Measurements from ENCODE around the gene TROAP. TPM values are rescaled to one million over a fixed set of nuclear protein-coding genes. Genes with fewer than 3 reads are reported as not detected.
"Not testable (repeated sequence)": the region's sequence is repeated elsewhere in the genome, so short reads cannot be mapped to it uniquely, and the experiment has no call there.

The TROAP gene
- total RNA-seq, 1 donor from 2014 or later: 1.4 TPM

- no peak overlapping the region for H3K4me3 ChIP-seq
- no peaks in the 10 kb centered on the region for H3K36me3 ChIP-seq
- ATAC-seq: no peak
- intact Hi-C loops (cut with DNase I): no loop called here
- DNase-seq: no peak
- no peaks in the 10 kb centered on the region for H3K9me3 ChIP-seq
- no peak overlapping the region for H3K27ac ChIP-seq
- no peaks in the 10 kb centered on the region for H3K4me1 ChIP-seq
- TF ChIP-seq CTCF (IDR thresholded peaks at IDR 0.05): no peak
- no peaks in the 10 kb centered on the region for H3K27me3 ChIP-seq (ENCODE audit: low read depth)
Observed at GRCh38 chr12:49377386-49377785, 54.3 kb downstream of the TROAP start.

GRCh38 chr12:49380184-49380583, 57.1 kb downstream of the TROAP start:
- H3K27ac ChIP-seq; H3K9me3 ChIP-seq; H3K36me3 ChIP-seq; intact Hi-C loops (cut with DNase I); H3K4me3 ChIP-seq; ATAC-seq; H3K27me3 ChIP-seq (ENCODE audit: low read depth); DNase-seq; H3K4me1 ChIP-seq: not testable (repeated sequence)

Other genes with a start within 250 kb of the TROAP start
- gene DHH, start 228.5 kb upstream of the TROAP start, total RNA-seq: 1.5 TPM
- gene LMBR1L, start 212.4 kb upstream of the TROAP start, total RNA-seq: 61.7 TPM
- gene TUBA1B, start 191.9 kb upstream of the TROAP start, total RNA-seq: 575 TPM
- gene TUBA1A, start 134.2 kb upstream of the TROAP start, total RNA-seq: 120 TPM
- gene TUBA1C, start 58.2 kb upstream of the TROAP start, total RNA-seq: 96.0 TPM
- 1.0 TPM for gene PRPH, start 28.1 kb upstream of the TROAP start, total RNA-seq
- not detected for gene C1QL4, start 13.9 kb downstream of the TROAP start, total RNA-seq
- gene DNAJC22, start 23.6 kb downstream of the TROAP start, total RNA-seq: 0.18 TPM
- 17.3 TPM for gene SPATS2, start 44.2 kb downstream of the TROAP start, total RNA-seq
- gene KCNH3, start 215.8 kb downstream of the TROAP start, total RNA-seq: 2.3 TPM
- gene MCRS1, start 244.9 kb downstream of the TROAP start, total RNA-seq: 50.0 TPM